Adrenal gland (tissue), 5 donors: Measurements from ENCODE around the gene PLSCR2.

Experiments
- POLR2A ChIP-seq, 2 donors: fragments of 450-650 bp; IDR thresholded peaks; one replicate each; pipeline ENCODE4 v1.6.1; 2017; ENCODE audit warnings: antibody characterized with exemption in 2 of 2, mild to moderate bottlenecking in 2 of 2, moderate library complexity in 1 of 2
- TF ChIP-seq, protein P1 (sequence below), 6 experiments: fragments of 450-650 bp in 4 of 6; fragments of 200-600 bp in 2 of 6; sonication (generic) in 1 of 6; IDR thresholded peaks; 1 replicate in 5 of 6; 2 replicates in 1 of 6; pipeline versions ENCODE4 v1.5.1 to v1.8.0; 2016 to 2021; ENCODE audit warnings: antibody characterized with exemption in 6 of 6, mild to moderate bottlenecking in 2 of 6, moderate library complexity in 1 of 6
- donor health status: DM: no; HTN: no; CAD: no.

GRCh38 chr3:146449613-146450012 lies 19.7 kb downstream of the PLSCR2 start:
- TF ChIP-seq, protein P1, sequence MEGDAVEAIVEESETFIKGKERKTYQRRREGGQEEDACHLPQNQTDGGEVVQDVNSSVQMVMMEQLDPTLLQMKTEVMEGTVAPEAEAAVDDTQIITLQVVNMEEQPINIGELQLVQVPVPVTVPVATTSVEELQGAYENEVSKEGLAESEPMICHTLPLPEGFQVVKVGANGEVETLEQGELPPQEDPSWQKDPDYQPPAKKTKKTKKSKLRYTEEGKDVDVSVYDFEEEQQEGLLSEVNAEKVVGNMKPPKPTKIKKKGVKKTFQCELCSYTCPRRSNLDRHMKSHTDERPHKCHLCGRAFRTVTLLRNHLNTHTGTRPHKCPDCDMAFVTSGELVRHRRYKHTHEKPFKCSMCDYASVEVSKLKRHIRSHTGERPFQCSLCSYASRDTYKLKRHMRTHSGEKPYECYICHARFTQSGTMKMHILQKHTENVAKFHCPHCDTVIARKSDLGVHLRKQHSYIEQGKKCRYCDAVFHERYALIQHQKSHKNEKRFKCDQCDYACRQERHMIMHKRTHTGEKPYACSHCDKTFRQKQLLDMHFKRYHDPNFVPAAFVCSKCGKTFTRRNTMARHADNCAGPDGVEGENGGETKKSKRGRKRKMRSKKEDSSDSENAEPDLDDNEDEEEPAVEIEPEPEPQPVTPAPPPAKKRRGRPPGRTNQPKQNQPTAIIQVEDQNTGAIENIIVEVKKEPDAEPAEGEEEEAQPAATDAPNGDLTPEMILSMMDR (IDR thresholded peaks at IDR 0.05), result no peak
- TF ChIP-seq POLR2A (IDR thresholded peaks at IDR 0.05), result no peak
